SK-N-SH treated with all-trans-retinoic acid at 6 μM for 48 hours (cell line): ENCODE data around the gene DOCK7.

Experiments used
- ARNTL ChIP-seq: fragments of 450-650 bp; formaldehyde crosslinking; IDR thresholded peaks from 2 replicates; pipeline ENCODE4 v1.5.0; 2020; ENCODE audit warnings: low read depth, mild to moderate bottlenecking, moderate library complexity, borderline replicate concordance
- CSDC2 ChIP-seq: fragments of 250-450 bp; sonication (Bioruptor Pico); IDR thresholded peaks from 2 replicates; pipeline ENCODE4 v1.5.0; 2020; ENCODE audit warnings: mild to moderate bottlenecking, moderate library complexity
- ESRRG ChIP-seq: fragments of 250-450 bp; sonication (Bioruptor Pico); IDR thresholded peaks from 2 replicates; pipeline ENCODE4 v1.6.1; 2021; ENCODE audit warnings: mild to moderate bottlenecking
- ISL1 ChIP-seq: fragments of 250-450 bp; sonication (Bioruptor Pico); IDR thresholded peaks from 2 replicates; pipeline ENCODE4 v2.1.2; 2022; ENCODE audit warnings: mild to moderate bottlenecking, moderate library complexity
- PPARA ChIP-seq: fragments of 250-450 bp; sonication (Bioruptor Pico); IDR thresholded peaks from 2 replicates; pipeline ENCODE4 v1.5.0; 2020; ENCODE audit warnings: mild to moderate bottlenecking, borderline replicate concordance
- RARB ChIP-seq: fragments of 250-450 bp; sonication (Bioruptor Pico); IDR thresholded peaks from 2 replicates; pipeline ENCODE4 v1.8.0; 2021; ENCODE audit warnings: mild to moderate bottlenecking, moderate library complexity
- SNAI2 ChIP-seq: fragments of 250-450 bp; sonication (Bioruptor Pico); IDR thresholded peaks from 2 replicates; pipeline ENCODE4 v1.5.0; 2020; ENCODE audit warnings: mild to moderate bottlenecking, moderate library complexity
- TOX ChIP-seq: fragments of 250-450 bp; sonication (Bioruptor Pico); IDR thresholded peaks from 2 replicates; pipeline ENCODE4 v1.8.0; 2021; ENCODE audit warnings: mild to moderate bottlenecking, moderate library complexity, borderline replicate concordance
- ZC3H10 ChIP-seq: fragments of 250-450 bp; sonication (Bioruptor Pico); IDR thresholded peaks from 2 replicates; pipeline ENCODE4 v1.5.1; 2021; ENCODE audit warnings: mild to moderate bottlenecking, moderate library complexity
- ZFP3 ChIP-seq: fragments of 250-450 bp; sonication (Bioruptor Pico); IDR thresholded peaks from 2 replicates; pipeline ENCODE4 v1.5.0; 2020; ENCODE audit warnings: mild to moderate bottlenecking, moderate library complexity
- TF ChIP-seq, protein P1 (sequence below): fragments of 250-450 bp; sonication (Bioruptor Pico); IDR thresholded peaks from 2 replicates; pipeline ENCODE4 v1.8.0; 2020; ENCODE audit warnings: mild to moderate bottlenecking, moderate library complexity, borderline replicate concordance
- TF ChIP-seq, protein P2 (sequence below): fragments of 250-450 bp; sonication (Bioruptor Pico); IDR thresholded peaks from 2 replicates; pipeline ENCODE4 v1.5.1; 2020; ENCODE audit warnings: low read depth, mild to moderate bottlenecking, moderate library complexity
- TF ChIP-seq, protein P3 (sequence below): fragments of 250-450 bp; sonication (Bioruptor Pico); IDR thresholded peaks from 2 replicates; pipeline ENCODE4 v1.8.0; 2021; ENCODE audit warnings: low read depth, mild to moderate bottlenecking, moderate library complexity, borderline replicate concordance
- TF ChIP-seq, protein P4 (sequence below): fragments of 250-450 bp; sonication (Bioruptor Pico); IDR thresholded peaks from 2 replicates; pipeline ENCODE4 v1.5.1; 2021; ENCODE audit warnings: mild to moderate bottlenecking, moderate library complexity

DNA sequence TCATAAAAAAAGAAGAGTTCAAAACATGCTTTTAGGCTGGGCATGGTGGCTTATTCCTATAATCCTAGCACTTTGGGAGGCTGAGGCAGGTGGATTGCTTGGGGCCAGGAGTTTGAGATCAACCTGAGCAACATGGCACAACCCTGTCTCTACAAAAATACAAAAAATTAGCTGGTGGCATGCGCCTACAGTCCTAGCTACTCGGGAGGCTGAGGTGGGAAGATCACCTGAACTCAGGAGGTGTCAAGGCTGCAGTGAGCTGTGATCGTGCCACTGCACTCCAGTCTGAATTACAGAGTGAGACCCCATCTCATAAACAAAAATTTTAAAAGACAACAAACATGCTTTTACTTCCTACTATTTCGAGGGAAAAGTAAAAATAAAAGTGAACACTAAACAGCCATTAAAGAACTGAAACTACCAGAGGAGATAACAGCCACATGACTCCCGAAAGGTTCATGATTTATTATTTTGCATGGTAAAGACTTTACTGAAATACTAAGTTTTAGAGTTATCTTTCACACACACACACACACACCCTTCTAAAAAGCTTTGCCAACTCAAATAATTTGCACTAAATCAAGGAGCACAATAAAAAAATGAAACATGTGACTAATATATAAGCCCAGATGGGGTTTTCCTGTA is 203.2 kb downstream of the DOCK7 start:
- TF ChIP-seq PPARA (CRISPR knock-in tag) (no peak), ZFP3 (CRISPR knock-in tag) (no peak), SNAI2 (CRISPR knock-in tag) (no peak), ARNTL (CRISPR knock-in tag) (no peak), CSDC2 (CRISPR knock-in tag) (no peak), ZC3H10 (CRISPR knock-in tag) (no peak), RARB (CRISPR knock-in tag) (no peak), ISL1 (CRISPR knock-in tag) (no peak), ESRRG (CRISPR knock-in tag) (no peak), TOX (CRISPR knock-in tag) (no peak)
- TF ChIP-seq, protein P1, sequence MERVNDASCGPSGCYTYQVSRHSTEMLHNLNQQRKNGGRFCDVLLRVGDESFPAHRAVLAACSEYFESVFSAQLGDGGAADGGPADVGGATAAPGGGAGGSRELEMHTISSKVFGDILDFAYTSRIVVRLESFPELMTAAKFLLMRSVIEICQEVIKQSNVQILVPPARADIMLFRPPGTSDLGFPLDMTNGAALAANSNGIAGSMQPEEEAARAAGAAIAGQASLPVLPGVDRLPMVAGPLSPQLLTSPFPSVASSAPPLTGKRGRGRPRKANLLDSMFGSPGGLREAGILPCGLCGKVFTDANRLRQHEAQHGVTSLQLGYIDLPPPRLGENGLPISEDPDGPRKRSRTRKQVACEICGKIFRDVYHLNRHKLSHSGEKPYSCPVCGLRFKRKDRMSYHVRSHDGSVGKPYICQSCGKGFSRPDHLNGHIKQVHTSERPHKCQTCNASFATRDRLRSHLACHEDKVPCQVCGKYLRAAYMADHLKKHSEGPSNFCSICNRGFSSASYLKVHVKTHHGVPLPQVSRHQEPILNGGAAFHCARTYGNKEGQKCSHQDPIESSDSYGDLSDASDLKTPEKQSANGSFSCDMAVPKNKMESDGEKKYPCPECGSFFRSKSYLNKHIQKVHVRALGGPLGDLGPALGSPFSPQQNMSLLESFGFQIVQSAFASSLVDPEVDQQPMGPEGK = no peak
- TF ChIP-seq, protein P2, sequence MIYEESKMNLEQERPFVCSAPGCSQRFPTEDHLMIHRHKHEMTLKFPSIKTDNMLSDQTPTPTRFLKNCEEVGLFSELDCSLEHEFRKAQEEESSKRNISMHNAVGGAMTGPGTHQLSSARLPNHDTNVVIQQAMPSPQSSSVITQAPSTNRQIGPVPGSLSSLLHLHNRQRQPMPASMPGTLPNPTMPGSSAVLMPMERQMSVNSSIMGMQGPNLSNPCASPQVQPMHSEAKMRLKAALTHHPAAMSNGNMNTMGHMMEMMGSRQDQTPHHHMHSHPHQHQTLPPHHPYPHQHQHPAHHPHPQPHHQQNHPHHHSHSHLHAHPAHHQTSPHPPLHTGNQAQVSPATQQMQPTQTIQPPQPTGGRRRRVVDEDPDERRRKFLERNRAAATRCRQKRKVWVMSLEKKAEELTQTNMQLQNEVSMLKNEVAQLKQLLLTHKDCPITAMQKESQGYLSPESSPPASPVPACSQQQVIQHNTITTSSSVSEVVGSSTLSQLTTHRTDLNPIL (CRISPR knock-in tag) = no peak
- TF ChIP-seq, protein P3, sequence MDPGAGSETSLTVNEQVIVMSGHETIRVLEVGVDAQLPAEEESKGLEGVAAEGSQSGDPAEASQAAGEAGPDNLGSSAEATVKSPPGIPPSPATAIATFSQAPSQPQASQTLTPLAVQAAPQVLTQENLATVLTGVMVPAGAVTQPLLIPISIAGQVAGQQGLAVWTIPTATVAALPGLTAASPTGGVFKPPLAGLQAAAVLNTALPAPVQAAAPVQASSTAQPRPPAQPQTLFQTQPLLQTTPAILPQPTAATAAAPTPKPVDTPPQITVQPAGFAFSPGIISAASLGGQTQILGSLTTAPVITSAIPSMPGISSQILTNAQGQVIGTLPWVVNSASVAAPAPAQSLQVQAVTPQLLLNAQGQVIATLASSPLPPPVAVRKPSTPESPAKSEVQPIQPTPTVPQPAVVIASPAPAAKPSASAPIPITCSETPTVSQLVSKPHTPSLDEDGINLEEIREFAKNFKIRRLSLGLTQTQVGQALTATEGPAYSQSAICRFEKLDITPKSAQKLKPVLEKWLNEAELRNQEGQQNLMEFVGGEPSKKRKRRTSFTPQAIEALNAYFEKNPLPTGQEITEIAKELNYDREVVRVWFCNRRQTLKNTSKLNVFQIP (CRISPR knock-in tag) = no peak
- TF ChIP-seq, protein P4, sequence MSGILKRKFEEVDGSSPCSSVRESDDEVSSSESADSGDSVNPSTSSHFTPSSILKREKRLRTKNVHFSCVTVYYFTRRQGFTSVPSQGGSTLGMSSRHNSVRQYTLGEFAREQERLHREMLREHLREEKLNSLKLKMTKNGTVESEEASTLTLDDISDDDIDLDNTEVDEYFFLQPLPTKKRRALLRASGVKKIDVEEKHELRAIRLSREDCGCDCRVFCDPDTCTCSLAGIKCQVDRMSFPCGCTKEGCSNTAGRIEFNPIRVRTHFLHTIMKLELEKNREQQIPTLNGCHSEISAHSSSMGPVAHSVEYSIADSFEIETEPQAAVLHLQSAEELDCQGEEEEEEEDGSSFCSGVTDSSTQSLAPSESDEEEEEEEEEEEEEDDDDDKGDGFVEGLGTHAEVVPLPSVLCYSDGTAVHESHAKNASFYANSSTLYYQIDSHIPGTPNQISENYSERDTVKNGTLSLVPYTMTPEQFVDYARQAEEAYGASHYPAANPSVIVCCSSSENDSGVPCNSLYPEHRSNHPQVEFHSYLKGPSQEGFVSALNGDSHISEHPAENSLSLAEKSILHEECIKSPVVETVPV (CRISPR knock-in tag) = no peak
